Measurements from ENCODE around the gene SLC31A1. TPM values are rescaled to one million over a fixed set of nuclear protein-coding genes. Genes with fewer than 3 reads are reported as not detected.

The SLC31A1 gene
- polyA plus RNA-seq, 1 donor (not counting 4 experiments of a cell fraction or from before 2014, with no cell fraction given): 20.3 TPM

GRCh38 chr9:113254991-113255390 is 33.6 kb downstream of the SLC31A1 start:
- no peaks in the 10 kb centered on the region for H3K9me1 ChIP-seq (ENCODE audit: control insufficient read depth, extremely low read depth, insufficient read depth, low read length)
- no peaks in the 10 kb centered on the region for H3K9me3 ChIP-seq (ENCODE audit: control insufficient read depth, low read depth, low read length)
- H3K4me2 ChIP-seq (ENCODE audit: control insufficient read depth, extremely low read depth, insufficient read depth, low read depth, low read length): no peak overlapping the region
- no peak overlapping the region for H3K9ac ChIP-seq (ENCODE audit: control insufficient read depth, extremely low read depth, insufficient read depth, low read length)
- H3K79me2 ChIP-seq (ENCODE audit: control insufficient read depth, insufficient read depth, low read length): no peaks in the 10 kb centered on the region
- no peak overlapping the region for H3K4me3 ChIP-seq (ENCODE audit: control insufficient read depth in 2 of 3, extremely low read depth in 1 of 3, insufficient read depth in 2 of 3, low read depth in 1 of 3, low read length in 3 of 3)
- peaks cover 3 to 9% of the 10 kb centered on the region in 2 experiments for H3K36me3 ChIP-seq (ENCODE audit: control insufficient read depth in 2 of 2, extremely low read depth in 1 of 2, insufficient read depth in 2 of 2, low read length in 2 of 2)
- dilution Hi-C loops (cut with MboI; ENCODE audit: extremely low pct_ligation_motif_present, low sequenced_read_pairs): no loop called here
- H4K20me1 ChIP-seq (ENCODE audit: control insufficient read depth, extremely low read depth, insufficient read depth, low read length): no peaks in the 10 kb centered on the region
- no peaks in the 10 kb centered on the region for H3K4me1 ChIP-seq (ENCODE audit: control insufficient read depth, extremely low read depth, insufficient read depth, low read length)
- H3K27me3 ChIP-seq (ENCODE audit: control insufficient read depth, extremely low read depth, insufficient read depth, low read length): no peaks in the 10 kb centered on the region
- H3K27ac ChIP-seq (ENCODE audit: control insufficient read depth, insufficient read depth, low read length): no peak overlapping the region
- TF ChIP-seq EZH2 (IDR thresholded peaks at IDR 0.05; ENCODE audit: low read length) (no peak), CTCF (optimal IDR thresholded peaks at IDR 0.05 in 1 of 3, IDR thresholded peaks at IDR 0.05 in 1 of 3, conservative IDR thresholded peaks at IDR 0.05 in 1 of 3; ENCODE audit: extremely low read depth in 1 of 3, insufficient read depth in 2 of 3, low read length in 3 of 3) (no peak)
- DNase-seq (ENCODE audit: low read depth, low spot score) (no peak), FAIRE-seq (no peak)
- no peak overlapping the region for H2AFZ ChIP-seq (ENCODE audit: control insufficient read depth, low read length)

- Histone ChIP-seq H3K36me3 (ENCODE audit: control insufficient read depth in 2 of 2, extremely low read depth in 1 of 2, insufficient read depth in 2 of 2, low read length in 2 of 2) (peaks cover 7 to 11% of the 10 kb centered on the region in 2 experiments), H4K20me1 (ENCODE audit: control insufficient read depth, extremely low read depth, insufficient read depth, low read length) (no peaks in the 10 kb centered on the region), H3K4me1 (ENCODE audit: control insufficient read depth, extremely low read depth, insufficient read depth, low read length) (no peaks in the 10 kb centered on the region), H3K4me2 (ENCODE audit: control insufficient read depth, extremely low read depth, insufficient read depth, low read depth, low read length) (no peak overlapping the region), H3K9me3 (ENCODE audit: control insufficient read depth, low read depth, low read length) (no peaks in the 10 kb centered on the region), H3K27ac (ENCODE audit: control insufficient read depth, insufficient read depth, low read length) (no peak overlapping the region), H3K9ac (ENCODE audit: control insufficient read depth, extremely low read depth, insufficient read depth, low read length) (no peak overlapping the region), H3K27me3 (ENCODE audit: control insufficient read depth, extremely low read depth, insufficient read depth, low read length) (no peaks in the 10 kb centered on the region), H2AFZ (ENCODE audit: control insufficient read depth, low read length) (no peak overlapping the region), H3K9me1 (ENCODE audit: control insufficient read depth, extremely low read depth, insufficient read depth, low read length) (no peaks in the 10 kb centered on the region), H3K4me3 (ENCODE audit: control insufficient read depth in 2 of 3, extremely low read depth in 1 of 3, insufficient read depth in 2 of 3, low read depth in 1 of 3, low read length in 3 of 3) (no peak overlapping the region), H3K79me2 (ENCODE audit: control insufficient read depth, insufficient read depth, low read length) (no peaks in the 10 kb centered on the region)
- no peak for FAIRE-seq
- DNase-seq (ENCODE audit: low read depth, low spot score): no peak
- TF ChIP-seq EZH2 (IDR thresholded peaks at IDR 0.05; ENCODE audit: low read length): no peak
- TF ChIP-seq CTCF (optimal IDR thresholded peaks at IDR 0.05 in 1 of 3, IDR thresholded peaks at IDR 0.05 in 1 of 3, conservative IDR thresholded peaks at IDR 0.05 in 1 of 3; ENCODE audit: extremely low read depth in 1 of 3, insufficient read depth in 2 of 3, low read length in 3 of 3): no peak
- dilution Hi-C loops (cut with MboI; ENCODE audit: extremely low pct_ligation_motif_present, low sequenced_read_pairs): no loop called here
These were observed 34.1 kb downstream of the SLC31A1 start for GRCh38 chr9:113255438-113255837.

Measured in keratinocyte (primary cell).